SJCRH30 (cell line): ENCODE measurements around the gene MPI. TPM values are rescaled to one million over a fixed set of nuclear protein-coding genes. Genes with fewer than 3 reads are reported as not detected.
A peak's percentile ranks its signal among the peaks of the same experiment; 100 is the strongest.
"Not testable (repeated sequence)": the region's sequence is repeated elsewhere in the genome, so short reads cannot be mapped to it uniquely, and the experiment has no call there.

ENCODE experiments used
- DNase-seq, 2 experiments: peaks; one replicate each; pipeline ENCODE4 v3.0.0-alpha.2; 2015 to 2020
- H3K27ac ChIP-seq: fragments of 250-450 bp; sonication (Bioruptor Pico); 2 replicates; pipeline ENCODE4 v1.5.1; 2020; ENCODE audit warnings: mild to moderate bottlenecking, moderate library complexity
- H3K27me3 ChIP-seq: fragments of 250-450 bp; sonication (Bioruptor Pico); 2 replicates; pipeline ENCODE4 v1.5.1; 2020; ENCODE audit warnings: mild to moderate bottlenecking, moderate library complexity
- H3K36me3 ChIP-seq: fragments of 250-450 bp; sonication (Bioruptor Pico); 2 replicates; pipeline ENCODE4 v1.5.1; 2020; ENCODE audit warnings: mild to moderate bottlenecking, moderate library complexity
- H3K4me1 ChIP-seq: fragments of 250-450 bp; sonication (Bioruptor Pico); 2 replicates; pipeline ENCODE4 v1.5.1; 2020; ENCODE audit warnings: mild to moderate bottlenecking, moderate library complexity
- H3K4me3 ChIP-seq: fragments of 250-450 bp; sonication (Bioruptor Pico); 2 replicates; pipeline ENCODE4 v1.5.1; 2020; ENCODE audit warnings: mild to moderate bottlenecking, moderate library complexity
- H3K9me3 ChIP-seq: fragments of 250-450 bp; sonication (Bioruptor Pico); replicated peaks from 2 replicates; pipeline ENCODE4 v1.5.1; 2020; ENCODE audit warnings: mild to moderate bottlenecking, moderate library complexity
- total RNA-seq: library from RNA; depleted of rRNA; stranded (reverse); fragments of >200 nt; shearing (Covaris generic); gene quantifications from 2 replicates; pipeline ENCODE4 v1.2.3, GENCODE V29; 2014

Gene MPI
- total RNA-seq, 1 experiment from 2014 or later: 25.5 TPM

DNA sequence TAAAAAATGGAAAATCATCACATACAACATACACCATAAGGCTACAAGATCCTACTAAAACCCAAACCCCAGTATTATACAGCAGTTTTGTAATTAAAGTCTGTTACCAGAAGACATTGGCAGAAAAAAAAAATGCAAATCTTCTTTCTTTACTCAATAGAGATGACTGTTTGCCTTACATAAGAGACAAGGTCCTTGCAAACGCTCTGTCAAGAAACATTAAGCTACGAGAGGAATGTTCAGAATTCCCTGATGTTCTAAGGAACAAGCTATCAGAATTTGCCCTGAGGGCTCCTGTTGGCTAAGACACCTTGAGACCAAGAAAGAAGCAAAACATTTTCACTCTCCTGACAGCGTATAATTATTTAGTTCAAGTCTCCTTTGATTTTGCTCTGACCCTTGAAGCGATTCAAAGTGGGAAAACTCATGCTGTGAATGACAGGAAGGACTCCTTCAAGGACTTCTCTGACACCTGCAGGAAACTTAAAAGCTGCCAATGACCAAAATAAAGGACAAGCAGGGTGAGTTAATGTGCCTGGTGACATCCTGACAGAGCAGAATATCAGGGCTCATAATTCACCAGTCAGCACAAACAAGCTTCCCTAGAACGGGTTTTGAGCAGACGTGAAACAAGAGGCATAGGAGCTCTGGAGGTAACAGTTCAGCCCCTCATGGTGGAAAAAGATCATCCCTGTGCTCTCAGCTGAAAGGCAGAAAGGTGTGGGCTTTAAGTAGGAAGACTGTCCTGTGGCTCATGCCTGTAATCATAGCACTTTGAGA lies 19.2 kb upstream of the MPI start:
- H3K9me3 ChIP-seq: no peaks in the 10 kb centered on the region
- H3K27me3 ChIP-seq: no peaks in the 10 kb centered on the region
- no peak for DNase-seq
- H3K4me1 ChIP-seq: 0 out of 2 replicates have a peak, but pooled peaks cover 5% of the 10 kb centered on the region
- no peak overlapping the region for H3K4me3 ChIP-seq
- H3K36me3 ChIP-seq: 0 out of 2 replicates have a peak, but pooled peaks cover 5% of the 10 kb centered on the region
- no peak overlapping the region for H3K27ac ChIP-seq

DNA sequence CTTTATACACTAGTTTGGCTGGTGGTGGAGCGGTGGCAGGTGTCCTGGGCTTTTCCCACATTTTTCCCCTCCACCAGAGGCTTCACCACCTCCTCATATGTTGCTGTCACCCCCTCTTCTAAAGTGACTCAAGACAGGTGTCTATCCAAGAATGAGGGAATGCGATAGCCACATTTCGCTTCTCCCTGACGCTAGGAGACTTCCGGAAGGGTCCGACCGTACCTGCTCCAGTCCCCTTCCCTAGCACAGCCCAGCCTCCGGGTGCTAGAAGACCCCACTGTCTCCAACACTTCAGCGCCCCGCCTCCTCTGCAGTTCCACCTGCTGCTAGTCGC lies 17.2 kb upstream of the MPI start:
- peak overlapping the region; percentile 98 for H3K4me3 ChIP-seq
- H3K4me1 ChIP-seq: 0 out of 2 replicates have a peak, but pooled peaks cover 5% of the 10 kb centered on the region
- peak overlapping the region; percentile 83 for H3K27ac ChIP-seq
- 0 out of 2 replicates have a peak, but pooled peaks cover 5% of the 10 kb centered on the region for H3K36me3 ChIP-seq
- no peaks in the 10 kb centered on the region for H3K27me3 ChIP-seq
- DNase-seq: no peak
- no peaks in the 10 kb centered on the region for H3K9me3 ChIP-seq

DNA sequence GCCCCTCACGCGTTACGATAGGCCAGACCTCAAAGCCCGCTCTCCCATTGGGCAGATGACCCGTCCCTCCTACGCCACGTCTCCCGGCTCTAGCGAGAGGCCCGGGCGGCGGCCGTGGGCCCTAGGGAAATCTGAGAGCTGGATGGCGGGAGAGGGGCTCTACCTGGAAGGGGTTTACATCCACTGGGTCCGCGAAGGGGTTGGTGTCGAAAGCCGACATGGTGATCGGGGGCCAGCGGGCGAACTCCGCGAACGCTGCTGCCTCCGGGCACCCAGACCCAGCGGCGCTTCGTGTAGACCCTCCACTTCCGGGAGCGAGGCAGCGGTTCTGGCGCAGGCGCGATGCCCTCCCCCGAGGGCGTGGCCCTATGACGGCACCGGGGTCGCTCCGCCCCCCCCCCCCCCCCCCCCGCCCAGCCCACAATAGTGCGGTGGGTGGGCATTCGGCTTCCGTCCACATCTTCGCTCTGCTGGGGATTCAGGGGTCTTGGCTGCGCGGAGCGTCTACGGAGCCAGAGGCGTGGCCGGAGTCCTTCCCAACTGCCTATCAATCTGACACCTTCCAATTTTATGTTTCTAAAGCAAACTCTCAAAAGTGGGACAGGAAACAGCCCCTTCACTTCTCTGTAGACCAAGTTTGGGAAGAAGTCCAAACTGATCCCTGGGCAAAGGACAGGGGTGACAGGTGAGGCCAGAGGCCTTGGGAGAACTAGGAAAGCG lies 16.6 kb upstream of the MPI start, which contains the start of gene SCAMP2:
TSS of gene SCAMP2 (minus strand) at position 330 of the 720 bp plus-strand sequence. CDS start at position 220, 110 bp downstream.
- peak within 1 kb of the TSS; percentile 83 for H3K27ac ChIP-seq
- no peaks in the 10 kb centered on the region for H3K9me3 ChIP-seq
- 0 out of 2 replicates have a peak, but pooled peaks cover under 1% of the 10 kb centered on the region for H3K27me3 ChIP-seq
- peak; percentile 95 to 96 for DNase-seq
- H3K4me1 ChIP-seq: 0 out of 2 replicates have a peak, but pooled peaks cover 5% of the 10 kb centered on the region
- H3K36me3 ChIP-seq: no peaks in the 10 kb centered on the region
- H3K4me3 ChIP-seq: peak within 1 kb of the TSS; percentile 98

DNA sequence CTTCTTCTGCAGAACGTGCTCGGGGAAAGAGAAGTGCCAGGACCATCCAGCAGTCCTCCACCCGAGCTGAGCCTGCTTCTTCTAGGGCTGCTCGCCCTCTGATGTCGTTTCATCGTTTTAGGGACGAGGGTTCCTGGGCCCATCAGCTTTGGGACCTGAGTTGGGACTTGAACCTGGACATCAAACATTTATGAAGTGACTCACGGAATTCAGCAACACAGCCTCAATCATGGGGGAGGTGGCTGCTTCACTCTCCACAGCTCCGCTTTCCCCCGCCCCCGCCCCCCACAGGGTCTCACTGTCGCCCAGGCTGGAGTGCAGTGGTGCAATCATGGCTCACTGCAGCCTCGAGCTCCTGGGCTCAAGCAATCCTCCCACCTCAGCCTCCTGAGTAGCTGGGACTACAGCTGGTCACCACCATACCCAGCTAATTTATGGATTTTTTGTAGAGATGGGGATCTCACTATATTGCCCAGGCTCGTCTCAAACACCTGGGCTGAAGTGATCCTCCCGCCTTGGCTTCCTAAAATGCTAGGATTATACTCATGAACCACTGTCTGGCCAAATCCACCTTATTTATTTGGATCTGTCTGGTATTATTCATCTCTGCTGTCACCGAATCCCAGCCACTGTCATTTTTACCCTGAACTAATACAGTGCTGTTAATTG lies 16.0 kb upstream of the MPI start:
- no peaks in the 10 kb centered on the region for H3K9me3 ChIP-seq
- H3K27ac ChIP-seq: no peak overlapping the region

DNA sequence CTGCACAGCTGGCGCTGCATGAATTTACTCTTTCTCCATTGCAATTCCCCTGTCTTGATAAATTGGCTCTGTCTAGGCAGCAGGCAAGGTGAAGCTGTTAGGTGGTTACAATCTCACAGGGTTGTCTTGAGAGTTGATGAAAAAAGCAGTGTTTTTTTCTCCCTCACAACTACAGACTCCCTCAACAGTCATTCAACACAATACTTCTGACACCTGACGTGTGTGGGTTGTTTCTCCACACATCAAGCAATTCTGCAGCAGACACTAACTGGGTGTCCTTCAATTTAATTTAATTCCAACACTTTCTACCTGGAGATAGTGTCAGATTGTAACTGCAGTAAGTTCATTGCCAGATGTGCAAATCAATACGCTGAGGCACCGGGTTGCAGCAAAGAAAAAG lies 11.6 kb upstream of the MPI start:
- no peak overlapping the region for H3K27ac ChIP-seq

More for the DNA sequence above, 16.0 kb upstream of the MPI start:
- H3K27me3 ChIP-seq: 0 out of 2 replicates have a peak, but pooled peaks cover 3% of the 10 kb centered on the region
- DNase-seq: peak in 1 of 2 experiments; percentile 25
- peak overlapping the region; percentile 98 for H3K4me3 ChIP-seq
- H3K36me3 ChIP-seq: no peaks in the 10 kb centered on the region
- 0 out of 2 replicates have a peak, but pooled peaks cover 5% of the 10 kb centered on the region for H3K4me1 ChIP-seq

DNA sequence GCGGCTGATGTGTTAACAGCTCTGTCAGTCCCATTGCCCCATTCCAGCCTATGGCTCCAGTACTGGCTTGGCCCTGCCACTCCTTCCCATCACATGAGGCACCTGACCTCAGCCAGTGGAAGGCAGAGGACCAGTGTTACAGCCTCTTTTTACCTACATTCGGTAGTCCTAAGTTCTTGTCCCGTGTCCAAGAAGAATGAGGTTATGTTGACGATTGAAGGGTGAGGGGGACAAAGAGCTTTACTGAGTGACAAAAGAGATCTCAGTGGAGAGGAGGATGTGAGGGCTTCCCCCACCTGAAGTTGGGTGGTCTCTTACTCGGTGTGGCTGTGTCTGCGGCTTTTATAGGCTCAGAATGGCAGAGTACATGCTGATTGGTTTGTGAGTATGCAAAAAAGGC lies 7.3 kb upstream of the MPI start:
- no peak overlapping the region for H3K4me3 ChIP-seq
- no peak for DNase-seq
- 0 out of 2 replicates have a peak, but pooled peaks cover 3% of the 10 kb centered on the region for H3K27me3 ChIP-seq

More for the DNA sequence above, 11.6 kb upstream of the MPI start:
- H3K9me3 ChIP-seq: peaks cover 5% of the 10 kb centered on the region; the same call in 1 of the 2 replicates
- H3K27me3 ChIP-seq: 0 out of 2 replicates have a peak, but pooled peaks cover 3% of the 10 kb centered on the region
- no peaks in the 10 kb centered on the region for H3K36me3 ChIP-seq
- H3K4me1 ChIP-seq: 0 out of 2 replicates have a peak, but pooled peaks cover 5% of the 10 kb centered on the region
- no peak for DNase-seq
- H3K4me3 ChIP-seq: no peak overlapping the region

DNA sequence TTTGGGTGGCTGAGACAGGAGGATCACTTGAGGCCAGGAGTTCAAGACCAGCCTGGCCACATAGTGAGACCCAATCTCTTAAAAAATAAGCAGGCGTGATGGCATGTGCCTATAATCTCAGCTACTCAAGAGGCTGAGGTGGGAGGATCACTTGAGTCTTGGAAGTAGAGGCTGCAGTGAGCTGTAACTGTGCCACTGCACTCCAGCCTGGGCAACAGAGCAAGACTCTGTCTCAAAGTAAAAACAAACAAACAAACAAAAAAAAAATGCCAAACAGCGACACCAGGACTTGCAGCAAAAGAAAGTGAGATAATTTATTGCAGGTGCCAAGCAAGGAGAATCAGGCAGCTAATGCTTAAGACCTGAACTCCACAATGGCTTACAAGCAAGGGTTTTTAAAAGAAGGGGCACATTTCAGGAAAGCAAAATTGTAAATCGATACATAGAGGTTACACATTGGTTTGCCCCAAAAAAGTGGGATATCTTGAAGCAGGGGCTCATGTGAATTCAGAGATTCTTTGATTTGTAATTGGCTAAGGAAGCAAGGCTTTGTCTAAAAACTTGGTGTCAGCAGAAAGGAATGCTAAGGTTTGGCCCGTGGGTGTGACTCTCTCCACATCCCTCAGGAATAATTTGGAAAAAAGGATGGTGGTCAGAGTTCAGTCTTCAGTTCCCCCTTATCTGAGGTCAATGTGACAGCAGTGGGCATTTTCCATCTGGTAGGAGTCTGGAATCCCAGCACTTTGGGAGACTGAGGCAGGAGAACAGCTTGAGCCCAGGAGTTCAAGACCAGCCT lies 5.2 kb upstream of the MPI start:
- Histone ChIP-seq H3K36me3 (no peaks in the 10 kb centered on the region), H3K4me1 (no peaks in the 10 kb centered on the region), H3K9me3 (peaks cover 5% of the 10 kb centered on the region; the same call in 1 of the 2 replicates), H3K4me3 (no peak overlapping the region), H3K27me3 (no peaks in the 10 kb centered on the region), H3K27ac (no peak overlapping the region)
- no peak for DNase-seq

More for the DNA sequence above, 7.3 kb upstream of the MPI start:
- Histone ChIP-seq H3K9me3 (peaks cover 5% of the 10 kb centered on the region; the same call in 1 of the 2 replicates), H3K27ac (no peak overlapping the region), H3K36me3 (no peaks in the 10 kb centered on the region), H3K4me1 (no peaks in the 10 kb centered on the region)

DNA sequence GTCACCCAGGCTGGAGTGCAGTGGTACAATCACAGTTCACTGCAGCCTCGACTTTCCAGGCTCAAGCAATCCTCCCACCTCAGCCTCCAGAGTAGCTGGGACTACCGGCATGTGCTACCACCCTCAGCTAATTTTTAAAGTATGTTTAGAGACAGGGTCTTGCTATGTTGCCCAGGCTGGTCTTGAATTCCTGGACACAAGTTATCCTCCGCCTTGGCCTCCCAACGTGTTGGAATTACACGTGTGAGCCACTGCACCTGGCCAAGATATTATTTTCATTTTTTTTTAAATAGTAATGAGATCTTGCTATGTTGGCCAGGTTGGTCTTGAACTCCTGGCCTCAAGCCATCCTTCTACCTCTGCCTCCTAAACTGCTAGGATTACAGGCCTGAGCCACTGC lies 4.4 kb upstream of the MPI start:
- Histone ChIP-seq H3K9me3 (peaks cover 5% of the 10 kb centered on the region; the same call in 1 of the 2 replicates), H3K36me3 (no peaks in the 10 kb centered on the region), H3K27ac (no peak overlapping the region), H3K4me3 (no peak overlapping the region), H3K4me1 (no peaks in the 10 kb centered on the region), H3K27me3 (no peaks in the 10 kb centered on the region)
- DNase-seq: no peak

DNA sequence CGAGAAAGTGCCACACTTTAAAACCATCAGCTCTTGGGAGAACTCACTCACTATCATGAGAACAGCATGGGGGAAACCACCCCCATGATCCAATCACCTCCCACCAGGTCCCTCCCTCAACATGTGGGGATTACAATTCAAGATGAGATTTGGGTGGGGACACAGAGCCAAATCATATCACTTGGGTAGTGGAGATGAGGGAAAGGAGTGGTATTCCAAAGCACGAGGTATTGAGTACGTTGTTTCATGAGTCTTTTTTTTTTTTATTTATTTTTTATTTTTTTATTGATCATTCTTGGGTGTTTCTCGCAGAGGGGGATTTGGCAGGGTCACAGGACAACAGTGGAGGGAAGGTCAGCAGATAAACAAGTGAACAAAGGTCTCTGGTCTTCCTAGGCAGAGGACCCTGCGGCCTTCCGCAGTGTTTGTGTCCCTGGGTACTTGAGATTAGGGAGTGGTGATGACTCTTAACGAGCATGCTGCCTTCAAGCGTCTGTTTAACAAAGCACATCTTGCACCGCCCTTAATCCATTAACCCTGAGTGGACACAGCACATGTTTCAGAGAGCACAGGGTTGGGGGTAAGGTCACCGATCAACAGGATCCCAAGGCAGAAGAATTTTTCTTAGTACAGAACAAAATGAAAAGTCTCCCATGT lies 2.2 kb upstream of the MPI start:
- H3K27ac ChIP-seq, H3K36me3 ChIP-seq, H3K9me3 ChIP-seq, H3K4me3 ChIP-seq, DNase-seq, H3K27me3 ChIP-seq, H3K4me1 ChIP-seq: not testable (repeated sequence)

DNA sequence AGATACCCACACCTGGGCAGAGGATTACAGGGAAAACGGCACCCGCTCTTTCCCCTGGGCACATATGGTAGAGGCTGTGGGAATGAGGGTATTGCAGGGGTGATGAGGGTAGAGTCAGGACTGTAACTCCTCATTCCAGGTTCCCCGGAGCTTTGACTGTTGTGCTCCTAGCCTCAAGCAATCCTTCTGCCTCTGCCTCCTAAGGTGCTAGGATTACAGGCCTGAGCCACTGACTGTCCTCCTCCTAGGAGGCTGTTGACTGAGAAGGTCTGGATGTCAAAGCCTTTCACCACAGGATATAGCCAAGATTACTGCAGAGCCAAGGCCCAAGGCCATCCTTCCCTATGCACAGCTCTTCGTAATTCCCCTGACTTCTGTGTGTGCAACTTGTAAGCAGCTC lies 1.1 kb upstream of the MPI start:
- Histone ChIP-seq H3K27ac (no peak overlapping the region), H3K9me3 (no peaks in the 10 kb centered on the region), H3K36me3 (no peaks in the 10 kb centered on the region), H3K4me3 (no peak overlapping the region), H3K27me3 (no peaks in the 10 kb centered on the region), H3K4me1 (no peaks in the 10 kb centered on the region)
- DNase-seq: no peak

DNA sequence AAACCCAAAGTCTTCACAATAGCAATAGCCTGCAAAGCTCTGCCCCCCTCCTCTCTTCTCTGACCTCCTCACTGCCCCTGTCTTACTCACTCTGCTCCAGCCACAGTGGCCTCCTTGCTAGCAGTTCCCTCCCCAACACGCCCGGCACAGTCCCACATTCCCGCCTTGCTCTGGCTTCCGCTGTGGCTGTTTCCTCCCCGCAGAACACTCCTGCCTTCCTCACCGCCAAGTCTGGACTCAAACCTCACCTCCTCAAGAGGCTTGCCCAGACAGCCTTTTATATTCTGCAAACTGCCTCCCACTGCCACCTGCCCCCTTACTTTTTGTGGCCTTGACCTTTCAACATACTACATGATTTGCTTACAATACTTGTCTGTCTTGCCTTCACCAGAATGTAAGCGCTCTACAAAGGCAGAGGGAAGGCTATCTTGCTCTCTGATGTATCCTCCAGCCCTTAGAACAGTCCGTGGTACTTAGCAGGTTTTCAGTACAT lies 406 bp upstream of the MPI start:
- Histone ChIP-seq H3K27me3 (no peaks in the 10 kb centered on the region), H3K36me3 (no peaks in the 10 kb centered on the region), H3K9me3 (no peaks in the 10 kb centered on the region), H3K27ac (peak overlapping the region; percentile 60), H3K4me1 (no peaks in the 10 kb centered on the region), H3K4me3 (peak overlapping the region; percentile 81)
- peak; percentile 65 to 70 for DNase-seq

DNA sequence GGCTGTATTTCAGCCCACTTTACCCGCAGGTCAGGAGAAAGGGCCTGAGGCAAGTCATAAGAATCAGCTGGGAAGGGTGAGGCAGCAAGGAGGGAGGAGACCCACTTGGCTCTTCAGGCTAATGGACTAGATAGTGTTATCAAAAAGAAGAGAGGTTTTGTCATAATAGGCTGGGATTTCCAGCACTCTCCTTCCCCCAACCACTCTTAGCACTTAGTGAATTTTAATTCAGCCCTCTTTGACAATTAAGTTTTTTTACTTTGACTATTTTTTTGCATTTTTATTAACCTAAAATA lies 771 bp downstream of the MPI start:
- Histone ChIP-seq H3K36me3 (no peaks in the 10 kb centered on the region), H3K27me3 (no peaks in the 10 kb centered on the region), H3K4me1 (no peaks in the 10 kb centered on the region), H3K9me3 (no peaks in the 10 kb centered on the region), H3K27ac (no peak overlapping the region; the same call in 1 of the 2 replicates), H3K4me3 (peak overlapping the region; percentile 81)
- DNase-seq: no peak

DNA sequence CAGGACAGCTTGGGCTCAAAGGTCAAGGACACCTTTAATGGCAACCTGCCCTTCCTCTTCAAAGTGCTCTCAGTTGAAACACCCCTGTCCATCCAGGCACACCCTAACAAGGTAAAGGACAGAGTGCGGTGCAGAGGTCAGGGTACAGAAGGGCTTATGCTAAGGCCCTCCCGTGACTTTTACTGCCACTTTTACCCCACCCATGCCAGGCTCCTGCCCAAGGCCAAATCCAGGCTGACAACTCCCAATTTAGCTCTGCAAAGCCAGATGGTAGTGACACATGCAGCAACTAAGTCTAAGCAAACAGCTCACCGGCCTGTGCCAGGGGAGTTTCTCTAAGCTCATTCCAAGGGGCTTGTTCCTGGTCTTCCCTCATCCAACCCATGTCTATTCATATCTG lies 1.6 kb downstream of the MPI start:
- no peak overlapping the region for H3K27ac ChIP-seq
- no peak overlapping the region for H3K4me3 ChIP-seq
- no peak for DNase-seq
- H3K9me3 ChIP-seq: no peaks in the 10 kb centered on the region
- H3K4me1 ChIP-seq: no peaks in the 10 kb centered on the region
- H3K27me3 ChIP-seq: no peaks in the 10 kb centered on the region
- H3K36me3 ChIP-seq: no peaks in the 10 kb centered on the region
